ENCODE results near the gene EPHB2. TPM values are rescaled to one million over a fixed set of nuclear protein-coding genes. Genes with fewer than 3 reads are reported as not detected.

Gene EPHB2
- total RNA-seq, 1 experiment from 2014 or later, result 39.3 TPM

- DNase-seq (ENCODE audit: low spot score), result no peak
Measured at GRCh38 chr1:22751124-22751531, 40.5 kb downstream of the EPHB2 start.

- no peak for DNase-seq (ENCODE audit: low spot score)
Measured at GRCh38 chr1:22752339-22752738, 41.7 kb downstream of the EPHB2 start.

- peak; percentile 37 for DNase-seq (ENCODE audit: low spot score)
Measured at GRCh38 chr1:22753481-22753971, 42.9 kb downstream of the EPHB2 start.

GRCh38 chr1:22754106-22754768 lies 43.6 kb downstream of the EPHB2 start:
- peak; percentile 24 for DNase-seq (ENCODE audit: low spot score)

GRCh38 chr1:22754824-22755223 lies 44.2 kb downstream of the EPHB2 start:
- no peak for DNase-seq (ENCODE audit: low spot score)

- DNase-seq (ENCODE audit: low spot score), result no peak
Measured at GRCh38 chr1:22755641-22756040, 45.0 kb downstream of the EPHB2 start.

GRCh38 chr1:22756125-22756735 lies 45.6 kb downstream of the EPHB2 start:
- DNase-seq (ENCODE audit: low spot score), result no peak

GRCh38 chr1:22760455-22760854 lies 49.8 kb downstream of the EPHB2 start:
- peak; percentile 75 for DNase-seq (ENCODE audit: low spot score)

GRCh38 chr1:22761101-22761500 lies 50.5 kb downstream of the EPHB2 start:
- DNase-seq (ENCODE audit: low spot score), result no peak

- DNase-seq (ENCODE audit: low spot score), result no peak
Measured at GRCh38 chr1:22761821-22762220, 51.2 kb downstream of the EPHB2 start.

- no peak for DNase-seq (ENCODE audit: low spot score)
Measured at GRCh38 chr1:22763487-22764200, 53.0 kb downstream of the EPHB2 start.

GRCh38 chr1:22767852-22768251 lies 57.2 kb downstream of the EPHB2 start:
- no peak for DNase-seq (ENCODE audit: low spot score)

GRCh38 chr1:22769932-22770331 lies 59.3 kb downstream of the EPHB2 start:
- DNase-seq (ENCODE audit: low spot score), result no peak

GRCh38 chr1:22772014-22772413 lies 61.4 kb downstream of the EPHB2 start:
- DNase-seq (ENCODE audit: low spot score), result no peak

- no peak for DNase-seq (ENCODE audit: low spot score)
Measured at GRCh38 chr1:22773981-22774832, 63.6 kb downstream of the EPHB2 start.

- no peak for DNase-seq (ENCODE audit: low spot score)
Measured at GRCh38 chr1:22774833-22775182, 64.2 kb downstream of the EPHB2 start.

- no peak for DNase-seq (ENCODE audit: low spot score)
Measured at GRCh38 chr1:22775478-22775877, 64.8 kb downstream of the EPHB2 start.

GRCh38 chr1:22776035-22776613 lies 65.5 kb downstream of the EPHB2 start:
- peak; percentile 44 for DNase-seq (ENCODE audit: low spot score)

- DNase-seq (ENCODE audit: low spot score), result no peak
Measured at GRCh38 chr1:22777388-22778057, 66.9 kb downstream of the EPHB2 start.

GRCh38 chr1:22778408-22778807 lies 67.8 kb downstream of the EPHB2 start:
- DNase-seq (ENCODE audit: low spot score), result no peak

Data from A172 (cell line).